Progenitor cell of endocrine pancreas (in vitro differentiated cells): ENCODE results near the gene ITCH. TPM values are rescaled to one million over a fixed set of nuclear protein-coding genes. Genes with fewer than 3 reads are reported as not detected.
"Not testable (repeated sequence)": the region's sequence is repeated elsewhere in the genome, so short reads cannot be mapped to it uniquely, and the experiment has no call there.

Experiments
- DNase-seq: peaks from one replicate; pipeline ENCODE4 v3.0.0; 2021; ENCODE audit warnings: low spot score; ENCODE audit not compliant: unreplicated experiment
- H3K27ac Mint-ChIP-seq: 2 replicates; pipeline ENCODE4 v1.8.0; 2021; ENCODE audit warnings: mild to moderate bottlenecking, moderate library complexity, mixed read lengths
- H3K27me3 Mint-ChIP-seq: 2 replicates; pipeline ENCODE4 v1.8.0; 2021; ENCODE audit warnings: mixed read lengths
- H3K36me3 Mint-ChIP-seq: 2 replicates; pipeline ENCODE4 v1.8.0; 2022; ENCODE audit warnings: mixed read lengths; ENCODE audit not compliant: insufficient read depth
- H3K4me1 Mint-ChIP-seq: 2 replicates; pipeline ENCODE4 v1.8.0; 2021; ENCODE audit warnings: low read depth, mixed read lengths
- H3K4me3 Mint-ChIP-seq: 2 replicates; pipeline ENCODE4 v1.8.0; 2021; ENCODE audit warnings: low read depth, mild to moderate bottlenecking, moderate library complexity, mixed read lengths
- H3K9me3 Mint-ChIP-seq: 2 replicates; pipeline ENCODE4 v1.8.0; 2021; ENCODE audit warnings: low read depth, mixed read lengths
- CTCF ChIP-seq: fragments of 200-600 bp; sonication (generic); IDR thresholded peaks from one replicate; pipeline ENCODE4 v1.5.0; 2021; ENCODE audit warnings: antibody characterized with exemption, mild to moderate bottlenecking; ENCODE audit not compliant: unreplicated experiment
- total RNA-seq: library from RNA; stranded (reverse); gene quantifications from 2 replicates; pipeline ENCODE4 v1.2.1, GENCODE V29; 2021

Gene ITCH
- total RNA-seq, 1 donor from 2014 or later = 83.9 TPM

GRCh38 chr20:34382174-34382573 is 19.1 kb downstream of the ITCH start:
- Mint-ChIP-seq H3K27me3 (no peaks in the 10 kb centered on the region), H3K4me3 (no peak overlapping the region), H3K4me1 (peaks cover 10% of the 10 kb centered on the region), H3K27ac (no peak overlapping the region), H3K9me3 (no peaks in the 10 kb centered on the region), H3K36me3 (peaks cover 13% of the 10 kb centered on the region)
- DNase-seq = no peak
- TF ChIP-seq CTCF = no peak

- not testable (repeated sequence) for DNase-seq, H3K4me1 Mint-ChIP-seq, H3K4me3 Mint-ChIP-seq, H3K27me3 Mint-ChIP-seq, H3K9me3 Mint-ChIP-seq
- H3K27ac Mint-ChIP-seq = peak overlapping the region; percentile 78
- peaks cover 10% of the 10 kb centered on the region for H3K36me3 Mint-ChIP-seq
Measured at GRCh38 chr20:34382877-34383455, 19.9 kb downstream of the ITCH start.

- H3K4me1 Mint-ChIP-seq = peaks cover 12% of the 10 kb centered on the region
- TF ChIP-seq CTCF = no peak
- H3K36me3 Mint-ChIP-seq = peaks cover 12% of the 10 kb centered on the region
- no peaks in the 10 kb centered on the region for H3K9me3 Mint-ChIP-seq
- no peak overlapping the region for H3K4me3 Mint-ChIP-seq
- no peak overlapping the region for H3K27ac Mint-ChIP-seq
- no peak for DNase-seq
- H3K27me3 Mint-ChIP-seq = no peaks in the 10 kb centered on the region
Measured at GRCh38 chr20:34385464-34385863, 22.4 kb downstream of the ITCH start.

GRCh38 chr20:34388000-34388399 is 24.9 kb downstream of the ITCH start:
- peak overlapping the region; percentile 53 for H3K27ac Mint-ChIP-seq
- no peak overlapping the region for H3K4me3 Mint-ChIP-seq
- no peak for TF ChIP-seq CTCF
- peaks cover 17% of the 10 kb centered on the region for H3K4me1 Mint-ChIP-seq
- H3K9me3 Mint-ChIP-seq = no peaks in the 10 kb centered on the region
- no peak for DNase-seq
- H3K27me3 Mint-ChIP-seq = no peaks in the 10 kb centered on the region
- H3K36me3 Mint-ChIP-seq = peaks cover 15% of the 10 kb centered on the region

- Mint-ChIP-seq H3K9me3 (no peaks in the 10 kb centered on the region), H3K27ac (peak overlapping the region; percentile 53), H3K4me3 (no peak overlapping the region), H3K36me3 (peaks cover 18% of the 10 kb centered on the region), H3K4me1 (peaks cover 17% of the 10 kb centered on the region), H3K27me3 (no peaks in the 10 kb centered on the region)
- TF ChIP-seq CTCF = no peak
- no peak for DNase-seq
Measured at GRCh38 chr20:34388678-34389077, 25.6 kb downstream of the ITCH start.

GRCh38 chr20:34389206-34389953 is 26.3 kb downstream of the ITCH start:
- TF ChIP-seq CTCF = no peak
- H3K4me3 Mint-ChIP-seq = no peak overlapping the region
- no peaks in the 10 kb centered on the region for H3K27me3 Mint-ChIP-seq
- DNase-seq = no peak
- H3K4me1 Mint-ChIP-seq = peaks cover 17% of the 10 kb centered on the region
- peaks cover 21% of the 10 kb centered on the region for H3K36me3 Mint-ChIP-seq
- no peaks in the 10 kb centered on the region for H3K9me3 Mint-ChIP-seq
- H3K27ac Mint-ChIP-seq = peak overlapping the region; percentile 49
